Measurements from ENCODE around the gene AGMAT. TPM values are rescaled to one million over a fixed set of nuclear protein-coding genes. Genes with fewer than 3 reads are reported as not detected.

The AGMAT gene
- total RNA-seq, 1 donor from 2014 or later = 0.41 TPM

GRCh38 chr1:15543589-15544568, 41.0 kb downstream of the AGMAT start:
- Histone ChIP-seq H3K4me3 (ENCODE audit: insufficient read depth, low read depth, low read length) (no peak overlapping the region), H3K9ac (ENCODE audit: low read length) (no peak overlapping the region), H3K4me2 (ENCODE audit: low read length) (peak overlapping the region; percentile 50), H4K20me1 (ENCODE audit: insufficient read depth, low read length) (no peaks in the 10 kb centered on the region), H3K9me3 (ENCODE audit: insufficient read depth, low read depth, low read length) (no peaks in the 10 kb centered on the region), H3K4me1 (ENCODE audit: insufficient read depth, low read length) (peaks cover 15% of the 10 kb centered on the region), H3K27ac (ENCODE audit: low read depth, low read length) (peak overlapping the region; percentile 40), H3K79me2 (ENCODE audit: insufficient read depth, low read length) (no peaks in the 10 kb centered on the region), H2AFZ (ENCODE audit: low read depth, low read length) (no peak overlapping the region), H3K27me3 (ENCODE audit: insufficient read depth, low read length) (no peaks in the 10 kb centered on the region), H3K36me3 (ENCODE audit: insufficient read depth, low read length) (peaks cover 43% of the 10 kb centered on the region)
- Mint-ChIP-seq H3K36me3 (ENCODE audit: low read depth, unreplicated experiment) (peaks cover 14% of the 10 kb centered on the region), H3K27ac (ENCODE audit: unreplicated experiment) (peak overlapping the region; percentile 66), H3K4me3 (ENCODE audit: unreplicated experiment) (no peak overlapping the region), H3K4me1 (ENCODE audit: low read depth, unreplicated experiment) (peaks cover 20% of the 10 kb centered on the region), H3K9me3 (ENCODE audit: unreplicated experiment) (no peaks in the 10 kb centered on the region), H3K27me3 (ENCODE audit: low read depth, unreplicated experiment) (no peaks in the 10 kb centered on the region)
- TF ChIP-seq CTCF (IDR thresholded peaks at IDR 0.05; ENCODE audit: insufficient read depth, low read depth, low read length) = no peak
- no peak for TF ChIP-seq EZH2 (IDR thresholded peaks at IDR 0.05; ENCODE audit: insufficient read depth, low read length)
- FAIRE-seq = no peak
- DNase-seq (ENCODE audit: low read depth) = peak; percentile 84

- H3K27ac ChIP-seq (ENCODE audit: low read depth, low read length) = peak overlapping the region; percentile 40
- peaks cover 15% of the 10 kb centered on the region for H3K4me1 ChIP-seq (ENCODE audit: insufficient read depth, low read length)
- H3K27me3 ChIP-seq (ENCODE audit: insufficient read depth, low read length) = no peaks in the 10 kb centered on the region
- no peak overlapping the region for H3K9ac ChIP-seq (ENCODE audit: low read length)
- DNase-seq (ENCODE audit: low read depth) = no peak
- H3K4me3 ChIP-seq (ENCODE audit: insufficient read depth, low read depth, low read length) = no peak overlapping the region
- no peak overlapping the region for H3K4me3 Mint-ChIP-seq (ENCODE audit: unreplicated experiment)
- H3K36me3 Mint-ChIP-seq (ENCODE audit: low read depth, unreplicated experiment) = peaks cover 14% of the 10 kb centered on the region
- no peak overlapping the region for H2AFZ ChIP-seq (ENCODE audit: low read depth, low read length)
- no peaks in the 10 kb centered on the region for H3K79me2 ChIP-seq (ENCODE audit: insufficient read depth, low read length)
- peak overlapping the region; percentile 50 for H3K4me2 ChIP-seq (ENCODE audit: low read length)
- H4K20me1 ChIP-seq (ENCODE audit: insufficient read depth, low read length) = no peaks in the 10 kb centered on the region
- H3K36me3 ChIP-seq (ENCODE audit: insufficient read depth, low read length) = peaks cover 42% of the 10 kb centered on the region
- no peaks in the 10 kb centered on the region for H3K9me3 ChIP-seq (ENCODE audit: insufficient read depth, low read depth, low read length)
- no peak for TF ChIP-seq CTCF (IDR thresholded peaks at IDR 0.05; ENCODE audit: insufficient read depth, low read depth, low read length)
- TF ChIP-seq EZH2 (IDR thresholded peaks at IDR 0.05; ENCODE audit: insufficient read depth, low read length) = no peak
- H3K27ac Mint-ChIP-seq (ENCODE audit: unreplicated experiment) = peak overlapping the region; percentile 48
- H3K9me3 Mint-ChIP-seq (ENCODE audit: unreplicated experiment) = no peaks in the 10 kb centered on the region
- H3K27me3 Mint-ChIP-seq (ENCODE audit: low read depth, unreplicated experiment) = no peaks in the 10 kb centered on the region
- FAIRE-seq = no peak
- H3K4me1 Mint-ChIP-seq (ENCODE audit: low read depth, unreplicated experiment) = peaks cover 20% of the 10 kb centered on the region
Observed at GRCh38 chr1:15543251-15543588, 41.6 kb downstream of the AGMAT start.
